ENCODE data around the gene FTO.

Gene FTO

DNA sequence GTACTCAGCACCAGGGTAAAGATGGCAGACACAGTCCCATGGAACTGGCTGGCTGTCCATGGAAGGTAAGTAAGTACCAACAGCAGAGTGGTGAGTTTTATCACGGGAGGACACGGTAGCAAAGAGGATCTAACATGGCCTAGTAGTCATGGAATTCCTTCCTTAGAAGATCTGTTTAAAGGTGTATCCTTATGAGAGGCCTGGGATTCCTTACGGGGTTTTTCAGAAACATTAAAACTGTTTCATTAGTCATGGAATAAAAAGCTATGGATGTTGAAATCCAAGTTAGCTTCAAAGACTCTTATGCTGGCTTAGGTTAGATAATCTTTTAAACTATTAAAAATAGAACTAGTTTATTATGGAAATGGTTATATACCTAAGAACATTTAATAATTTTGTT is 7.4 kb downstream of the FTO start:
- peaks cover 0 to 10% of the 10 kb centered on the region in 2 donors for H3K4me1 ChIP-seq (ENCODE audit: control insufficient read depth in 1 of 2, insufficient read depth in 2 of 2, low read length in 2 of 2)
- no peaks in the 10 kb centered on the region for H3K27me3 ChIP-seq (ENCODE audit: low read depth, low read length)
- H3K36me3 ChIP-seq (ENCODE audit: control insufficient read depth in 1 of 2, insufficient read depth in 2 of 2, low read length in 2 of 2) = no peaks in the 10 kb centered on the region
- no peak overlapping the region for H3K27ac ChIP-seq (ENCODE audit: low read length)
- no peaks in the 10 kb centered on the region for H3K9me3 ChIP-seq (ENCODE audit: control insufficient read depth in 1 of 2, low read length in 2 of 2)
- H3K4me3 ChIP-seq (ENCODE audit: low read depth in 1 of 2, low read length in 2 of 2) = no peak overlapping the region

GRCh38 chr16:53712065-53712464 is 8.1 kb downstream of the FTO start:
- Histone ChIP-seq H3K4me3 (ENCODE audit: low read depth in 1 of 2, low read length in 2 of 2) (no peak overlapping the region), H3K27ac (ENCODE audit: low read length) (no peak overlapping the region), H3K9me3 (ENCODE audit: control insufficient read depth in 1 of 2, low read length in 2 of 2) (no peaks in the 10 kb centered on the region), H3K36me3 (ENCODE audit: control insufficient read depth in 1 of 2, insufficient read depth in 2 of 2, low read length in 2 of 2) (no peaks in the 10 kb centered on the region), H3K4me1 (ENCODE audit: control insufficient read depth in 1 of 2, insufficient read depth in 2 of 2, low read length in 2 of 2) (peaks cover 0 to 10% of the 10 kb centered on the region in 2 donors), H3K27me3 (ENCODE audit: low read depth, low read length) (no peaks in the 10 kb centered on the region)

- H3K4me3 ChIP-seq (ENCODE audit: low read depth in 1 of 2, low read length in 2 of 2) = no peak overlapping the region
- H3K36me3 ChIP-seq (ENCODE audit: control insufficient read depth in 1 of 2, insufficient read depth in 2 of 2, low read length in 2 of 2) = no peaks in the 10 kb centered on the region
- no peaks in the 10 kb centered on the region for H3K27me3 ChIP-seq (ENCODE audit: low read depth, low read length)
- no peak overlapping the region for H3K27ac ChIP-seq (ENCODE audit: low read length)
- no peaks in the 10 kb centered on the region for H3K9me3 ChIP-seq (ENCODE audit: control insufficient read depth in 1 of 2, low read length in 2 of 2)
- peaks cover 0 to 10% of the 10 kb centered on the region in 2 donors for H3K4me1 ChIP-seq (ENCODE audit: control insufficient read depth in 1 of 2, insufficient read depth in 2 of 2, low read length in 2 of 2)
These were observed 9.6 kb downstream of the FTO start for GRCh38 chr16:53713403-53714204.

DNA sequence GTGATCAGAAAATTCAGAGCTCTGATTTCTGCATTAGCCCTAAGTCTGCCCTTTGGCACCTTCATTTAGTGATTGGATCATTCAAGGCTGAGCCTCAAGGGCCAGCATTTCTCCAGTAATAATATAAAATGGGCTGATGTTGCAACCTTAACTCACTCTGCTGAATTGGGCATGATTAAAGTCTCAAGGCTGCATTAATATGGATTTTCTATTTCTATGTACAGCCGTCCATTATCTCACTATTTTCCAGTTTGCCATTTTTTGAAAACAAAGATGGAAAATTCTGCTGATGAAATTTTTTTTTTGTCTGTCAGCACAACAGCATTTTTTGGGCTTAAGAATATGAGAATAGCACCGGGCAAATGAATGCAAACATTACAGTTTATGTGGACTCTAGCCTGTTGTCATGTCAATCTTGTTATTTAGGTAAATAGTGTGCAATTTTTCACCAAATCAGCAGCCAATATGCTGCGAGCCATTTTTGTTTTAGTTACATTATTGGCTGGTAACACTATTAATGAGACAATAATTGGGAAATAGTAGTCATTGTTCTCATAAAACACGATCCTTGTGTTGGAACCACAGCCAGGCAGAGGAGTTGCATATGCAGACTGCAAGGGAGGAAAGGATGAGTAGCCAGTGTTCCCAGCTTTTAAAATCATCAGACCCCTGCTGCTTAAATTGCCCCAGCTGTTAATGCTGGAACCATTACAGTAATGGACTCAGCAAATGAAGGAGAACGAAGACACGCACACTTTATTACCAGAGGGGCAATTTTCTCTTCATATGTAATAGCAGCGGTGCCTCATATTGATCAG is 10.5 kb downstream of the FTO start:
- Histone ChIP-seq H3K4me3 (ENCODE audit: low read depth in 1 of 2, low read length in 2 of 2) (no peak overlapping the region), H3K27ac (ENCODE audit: low read length) (no peak overlapping the region), H3K9me3 (ENCODE audit: control insufficient read depth in 1 of 2, low read length in 2 of 2) (no peaks in the 10 kb centered on the region), H3K27me3 (ENCODE audit: low read depth, low read length) (no peaks in the 10 kb centered on the region), H3K4me1 (ENCODE audit: control insufficient read depth in 1 of 2, insufficient read depth in 2 of 2, low read length in 2 of 2) (peaks cover 0 to 10% of the 10 kb centered on the region in 2 donors), H3K36me3 (ENCODE audit: control insufficient read depth in 1 of 2, insufficient read depth in 2 of 2, low read length in 2 of 2) (no peaks in the 10 kb centered on the region)

- no peaks in the 10 kb centered on the region for H3K36me3 ChIP-seq (ENCODE audit: control insufficient read depth in 1 of 2, insufficient read depth in 2 of 2, low read length in 2 of 2)
- H3K4me3 ChIP-seq (ENCODE audit: low read depth in 1 of 2, low read length in 2 of 2) = no peak overlapping the region
- peaks cover 0 to 10% of the 10 kb centered on the region in 2 donors for H3K4me1 ChIP-seq (ENCODE audit: control insufficient read depth in 1 of 2, insufficient read depth in 2 of 2, low read length in 2 of 2)
- no peaks in the 10 kb centered on the region for H3K27me3 ChIP-seq (ENCODE audit: low read depth, low read length)
- no peaks in the 10 kb centered on the region for H3K9me3 ChIP-seq (ENCODE audit: control insufficient read depth in 1 of 2, low read length in 2 of 2)
- no peak overlapping the region for H3K27ac ChIP-seq (ENCODE audit: low read length)
These were observed 11.0 kb downstream of the FTO start for GRCh38 chr16:53715023-53715384.

DNA sequence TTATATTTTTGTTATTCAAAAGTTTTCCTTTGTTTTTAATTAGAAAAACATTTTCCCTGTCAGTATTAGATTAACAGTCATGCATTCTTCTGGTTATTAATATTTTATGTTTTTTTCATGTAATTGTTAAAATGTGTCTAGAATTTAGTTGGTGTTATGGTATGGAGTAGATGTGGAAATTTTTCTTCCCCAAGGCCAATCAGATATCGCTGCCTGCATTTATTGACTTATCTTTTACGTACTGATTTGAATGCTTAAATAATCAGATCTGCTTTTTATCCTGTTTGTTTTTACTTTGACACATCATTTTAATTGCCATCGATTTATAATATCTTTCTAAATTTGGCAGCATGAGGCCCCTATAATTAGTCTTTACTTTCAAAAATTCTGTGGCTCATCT is 13.6 kb downstream of the FTO start:
- no peaks in the 10 kb centered on the region for H3K9me3 ChIP-seq (ENCODE audit: control insufficient read depth in 1 of 2, low read length in 2 of 2)
- H3K4me3 ChIP-seq (ENCODE audit: low read depth in 1 of 2, low read length in 2 of 2) = no peak overlapping the region
- no peak overlapping the region for H3K27ac ChIP-seq (ENCODE audit: low read length)
- H3K4me1 ChIP-seq (ENCODE audit: control insufficient read depth in 1 of 2, insufficient read depth in 2 of 2, low read length in 2 of 2) = peaks cover 0 to 10% of the 10 kb centered on the region in 2 donors
- no peaks in the 10 kb centered on the region for H3K27me3 ChIP-seq (ENCODE audit: low read depth, low read length)
- no peaks in the 10 kb centered on the region for H3K36me3 ChIP-seq (ENCODE audit: control insufficient read depth in 1 of 2, insufficient read depth in 2 of 2, low read length in 2 of 2)

DNA sequence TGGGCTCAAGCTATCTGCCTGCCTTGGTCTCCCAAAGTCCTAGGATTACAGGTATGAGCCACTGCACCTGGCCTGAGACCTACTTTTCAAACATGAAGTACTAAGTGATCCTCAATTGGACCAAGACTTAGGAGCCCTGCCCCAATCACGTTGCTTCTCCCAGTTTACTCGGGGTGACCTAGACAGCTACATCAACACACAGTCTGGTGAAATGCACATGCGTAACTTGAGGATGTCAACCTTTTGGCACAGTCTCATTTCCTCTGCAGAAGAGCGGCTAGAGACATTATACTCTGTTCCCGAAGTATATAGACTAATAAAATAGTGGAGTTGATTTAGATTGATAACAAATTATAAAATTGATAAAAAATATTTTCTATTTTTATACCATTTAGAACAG is 17.1 kb downstream of the FTO start:
- Histone ChIP-seq H3K27me3 (ENCODE audit: low read depth, low read length) (no peaks in the 10 kb centered on the region), H3K36me3 (ENCODE audit: control insufficient read depth in 1 of 2, insufficient read depth in 2 of 2, low read length in 2 of 2) (no peaks in the 10 kb centered on the region), H3K9me3 (ENCODE audit: control insufficient read depth in 1 of 2, low read length in 2 of 2) (no peaks in the 10 kb centered on the region), H3K27ac (ENCODE audit: low read length) (no peak overlapping the region), H3K4me1 (ENCODE audit: control insufficient read depth in 1 of 2, insufficient read depth in 2 of 2, low read length in 2 of 2) (no peaks in the 10 kb centered on the region), H3K4me3 (ENCODE audit: low read depth in 1 of 2, low read length in 2 of 2) (no peak overlapping the region)

DNA sequence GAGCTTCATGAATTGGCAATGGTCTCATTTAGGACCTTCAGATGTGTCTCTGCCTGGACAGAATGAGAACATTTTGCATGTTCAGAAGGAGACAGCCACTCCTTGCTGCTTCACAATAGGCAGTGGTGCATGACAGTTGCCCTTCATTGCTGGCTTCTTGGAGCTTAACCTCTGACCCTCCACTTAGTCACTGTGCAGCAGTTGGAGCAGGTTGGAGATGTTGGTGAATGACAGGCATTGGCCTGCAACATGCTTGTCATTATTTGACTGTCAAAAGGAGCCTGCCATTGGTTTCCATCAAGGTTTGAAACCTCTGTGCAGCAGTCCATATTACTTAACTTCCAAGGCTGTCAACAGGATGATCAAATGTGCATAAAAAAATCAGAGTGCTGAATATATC is 22.7 kb downstream of the FTO start:
- Histone ChIP-seq H3K27me3 (ENCODE audit: low read depth, low read length) (no peaks in the 10 kb centered on the region), H3K27ac (ENCODE audit: low read length) (no peak overlapping the region), H3K4me1 (ENCODE audit: control insufficient read depth in 1 of 2, insufficient read depth in 2 of 2, low read length in 2 of 2) (peaks cover 0 to 8% of the 10 kb centered on the region in 2 donors), H3K36me3 (ENCODE audit: control insufficient read depth in 1 of 2, insufficient read depth in 2 of 2, low read length in 2 of 2) (no peaks in the 10 kb centered on the region), H3K9me3 (ENCODE audit: control insufficient read depth in 1 of 2, low read length in 2 of 2) (no peaks in the 10 kb centered on the region), H3K4me3 (ENCODE audit: low read depth in 1 of 2, low read length in 2 of 2) (no peak overlapping the region)

DNA sequence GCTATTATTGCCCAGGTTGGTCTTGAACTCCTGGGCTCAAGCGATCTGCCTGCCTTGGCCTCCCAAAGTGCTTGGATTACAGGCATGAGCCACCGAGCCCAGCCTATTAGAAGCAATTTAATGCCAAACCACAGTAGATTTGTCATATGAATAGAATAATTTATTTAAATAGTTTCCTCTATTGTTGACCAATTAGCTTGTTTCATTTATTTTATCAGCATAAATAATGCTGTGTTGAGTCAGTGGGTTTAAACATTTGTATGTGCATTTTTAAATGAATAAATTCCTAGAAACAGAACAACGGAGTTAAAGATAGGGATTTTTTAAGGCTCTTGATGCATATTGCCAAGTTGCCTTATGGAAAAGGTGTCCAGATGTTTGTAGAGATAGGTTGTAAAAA is 26.7 kb downstream of the FTO start:
- Histone ChIP-seq H3K27me3 (ENCODE audit: low read depth, low read length) (no peaks in the 10 kb centered on the region), H3K9me3 (ENCODE audit: control insufficient read depth in 1 of 2, low read length in 2 of 2) (no peaks in the 10 kb centered on the region), H3K36me3 (ENCODE audit: control insufficient read depth in 1 of 2, insufficient read depth in 2 of 2, low read length in 2 of 2) (no peaks in the 10 kb centered on the region)

DNA sequence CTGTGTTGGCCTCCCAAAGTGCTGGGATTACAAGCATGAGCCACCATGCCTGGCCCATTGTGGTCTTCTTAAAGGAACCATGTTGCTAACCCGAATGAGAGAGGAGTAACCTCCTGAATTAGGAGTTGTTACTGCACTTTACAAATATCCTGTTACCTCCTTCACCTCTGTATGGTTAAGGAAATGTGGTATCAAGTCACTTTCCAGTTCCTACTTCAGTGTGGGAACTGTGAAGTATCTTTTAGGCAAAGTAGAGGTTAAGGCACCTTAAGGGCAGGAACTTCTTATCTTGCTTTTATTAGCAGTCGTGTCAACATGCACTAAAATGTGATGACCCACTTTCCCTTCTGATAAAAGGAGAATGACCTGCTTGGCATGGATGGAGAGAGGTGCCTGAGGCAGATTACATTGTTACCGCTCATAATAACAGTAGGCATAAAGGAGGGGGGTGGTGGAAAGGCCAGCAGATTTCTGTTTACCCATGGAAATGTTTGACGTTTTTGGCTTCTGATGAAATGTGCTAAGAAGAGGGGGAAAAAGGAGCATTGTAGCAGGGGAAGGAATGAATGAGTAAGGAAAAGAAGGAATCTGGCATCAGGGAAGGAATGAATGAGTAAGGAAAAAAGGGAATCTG is 28.5 kb downstream of the FTO start:
- Histone ChIP-seq H3K9me3 (ENCODE audit: control insufficient read depth in 1 of 2, low read length in 2 of 2) (no peaks in the 10 kb centered on the region), H3K4me1 (ENCODE audit: control insufficient read depth in 1 of 2, insufficient read depth in 2 of 2, low read length in 2 of 2) (peaks cover 0 to 6% of the 10 kb centered on the region in 2 donors), H3K36me3 (ENCODE audit: control insufficient read depth in 1 of 2, insufficient read depth in 2 of 2, low read length in 2 of 2) (no peaks in the 10 kb centered on the region)

More for the DNA sequence above, 26.7 kb downstream of the FTO start:
- Histone ChIP-seq H3K27ac (ENCODE audit: low read length) (no peak overlapping the region), H3K4me1 (ENCODE audit: control insufficient read depth in 1 of 2, insufficient read depth in 2 of 2, low read length in 2 of 2) (peaks cover 0 to 14% of the 10 kb centered on the region in 2 donors), H3K4me3 (ENCODE audit: low read depth in 1 of 2, low read length in 2 of 2) (no peak overlapping the region)

DNA sequence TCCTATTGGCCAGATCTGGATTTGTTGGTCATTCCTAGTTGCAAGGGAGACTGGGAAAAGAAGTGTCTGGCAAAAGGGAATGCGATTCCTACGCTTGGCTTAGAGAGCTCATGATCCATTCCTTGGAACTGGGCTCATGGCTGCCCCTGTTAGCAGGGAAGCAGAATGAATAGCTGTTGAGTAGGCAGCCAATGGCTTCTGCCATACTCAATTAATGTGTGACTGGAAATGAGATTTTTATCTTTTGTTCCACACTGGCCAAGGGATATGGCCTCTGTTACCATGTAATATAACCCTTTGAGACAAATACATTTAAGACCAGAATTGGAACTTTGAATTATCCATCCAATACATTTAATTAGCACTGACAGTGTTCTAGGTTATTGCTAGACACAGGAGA is 31.0 kb downstream of the FTO start:
- no peaks in the 10 kb centered on the region for H3K9me3 ChIP-seq (ENCODE audit: control insufficient read depth in 1 of 2, low read length in 2 of 2)
- H3K36me3 ChIP-seq (ENCODE audit: control insufficient read depth in 1 of 2, insufficient read depth in 2 of 2, low read length in 2 of 2) = no peaks in the 10 kb centered on the region
- H3K4me3 ChIP-seq (ENCODE audit: low read depth in 1 of 2, low read length in 2 of 2) = no peak overlapping the region
- H3K27me3 ChIP-seq (ENCODE audit: low read depth, low read length) = no peaks in the 10 kb centered on the region
- peaks cover 0 to 6% of the 10 kb centered on the region in 2 donors for H3K4me1 ChIP-seq (ENCODE audit: control insufficient read depth in 1 of 2, insufficient read depth in 2 of 2, low read length in 2 of 2)
- H3K27ac ChIP-seq (ENCODE audit: low read length) = no peak overlapping the region

More for the DNA sequence above, 28.5 kb downstream of the FTO start:
- Histone ChIP-seq H3K4me3 (ENCODE audit: low read depth in 1 of 2, low read length in 2 of 2) (no peak overlapping the region), H3K27ac (ENCODE audit: low read length) (no peak overlapping the region), H3K27me3 (ENCODE audit: low read depth, low read length) (no peaks in the 10 kb centered on the region)

Data from muscle layer of duodenum (tissue), 2 donors.